HEK293 (cell line): ENCODE data around the gene ACAA2.
A peak's percentile ranks its signal among the peaks of the same experiment; 100 is the strongest.

Experiments used
- CTCF ChIA-PET: fragments of 350-600 bp; formaldehyde crosslinking; extraction: SDS; loops from one replicate; lab custom pipeline; 2021; ENCODE audit warnings: antibody characterized with exemption; lab: Yijun Ruan, JAX
- POLR2A ChIA-PET: fragments of 300-600 bp; formaldehyde crosslinking; extraction: SDS; loops from one replicate; lab custom pipeline; 2020; ENCODE audit warnings: antibody characterized with exemption, inconsistent platforms; lab: Yijun Ruan, JAX
- H3K27ac ChIP-seq: fragments of 200-500 bp; sonication (Bioruptor generic); 2 replicates; pipeline ENCODE4 v1.5.1; 2014; ENCODE audit warnings: low read depth, low read length, control low read depth, inconsistent platforms; ENCODE audit errors: extremely low read depth
- H3K36me3 ChIP-seq, 2 experiments: fragments of 200-500 bp in 1 of 2; sonication (Bioruptor generic) in 1 of 2; 1 replicate in 1 of 2; 2 replicates in 1 of 2; pipeline ENCODE4 v1.5.1; 2014 to 2017; ENCODE audit warnings: inconsistent platforms in 2 of 2, low read length in 2 of 2; ENCODE audit not compliant: control insufficient read depth in 2 of 2, insufficient read depth in 1 of 2
- H3K4me1 ChIP-seq: fragments of 200-500 bp; sonication (Bioruptor generic); 2 replicates; pipeline ENCODE4 v1.5.1; 2014; ENCODE audit warnings: mild to moderate bottlenecking, low read length, inconsistent platforms; ENCODE audit not compliant: control insufficient read depth, insufficient read depth
- H3K4me3 ChIP-seq: 2 replicates; pipeline ENCODE4 v1.5.1; 2011; ENCODE audit warnings: low read depth, mild to moderate bottlenecking, control low read depth, low read length, moderate library complexity
- H3K9me3 ChIP-seq: fragments of 200-500 bp; sonication (Bioruptor generic); 2 replicates; pipeline ENCODE4 v1.5.1; 2014; ENCODE audit warnings: low read depth, low read length, inconsistent platforms; ENCODE audit not compliant: control insufficient read depth, insufficient read depth
- GLIS1 ChIP-seq: fragments of 450-650 bp; formaldehyde crosslinking; IDR thresholded peaks from 2 replicates; pipeline ENCODE4 v1.5.1; 2016; ENCODE audit warnings: missing biosample characterization, missing genetic modification characterization
- KLF9 ChIP-seq: fragments of 450-650 bp; formaldehyde crosslinking; IDR thresholded peaks from 2 replicates; pipeline ENCODE4 v1.5.1; 2016; ENCODE audit warnings: missing biosample characterization, missing genetic modification characterization, low read depth
- TRIM28 ChIP-seq: IDR thresholded peaks from 2 replicates; pipeline ENCODE4 v1.6.1; 2011; ENCODE audit warnings: low read length, control low read depth, borderline replicate concordance
- ZFP41 ChIP-seq: fragments of 450-650 bp; formaldehyde crosslinking; IDR thresholded peaks from 2 replicates; pipeline ENCODE4 v1.5.1; 2016; ENCODE audit warnings: missing biosample characterization, missing genetic modification characterization, borderline replicate concordance
- ZNF23 ChIP-seq: fragments of 450-650 bp; formaldehyde crosslinking; IDR thresholded peaks from 2 replicates; pipeline ENCODE4 v1.5.1; 2016; ENCODE audit warnings: missing biosample characterization, missing genetic modification characterization, borderline replicate concordance
- ZNF311 ChIP-seq: fragments of 450-650 bp; formaldehyde crosslinking; IDR thresholded peaks from 2 replicates; pipeline ENCODE4 v1.5.1; 2017; ENCODE audit warnings: missing biosample characterization, missing genetic modification characterization, borderline replicate concordance
- ZNF335 ChIP-seq: fragments of 450-650 bp; formaldehyde crosslinking; conservative IDR thresholded peaks from 2 replicates; pipeline ENCODE4 v1.5.1; 2016; ENCODE audit warnings: missing biosample characterization, missing genetic modification characterization
- ZNF341 ChIP-seq: fragments of 450-650 bp; formaldehyde crosslinking; IDR thresholded peaks from 2 replicates; pipeline ENCODE4; 2016; ENCODE audit warnings: low read depth, missing biosample characterization, missing genetic modification characterization
- ZNF596 ChIP-seq: fragments of 450-650 bp; IDR thresholded peaks from 2 replicates; pipeline ENCODE4 v1.5.0; 2018; ENCODE audit warnings: missing biosample characterization, mild to moderate bottlenecking, missing genetic modification characterization, moderate library complexity
- ZNF626 ChIP-seq: fragments of 450-650 bp; sonication (Bioruptor Pico); formaldehyde crosslinking; IDR thresholded peaks from 2 replicates; pipeline ENCODE4 v1.5.1; 2018; ENCODE audit warnings: missing biosample characterization, missing genetic modification characterization, inconsistent platforms
- ZNF629 ChIP-seq: fragments of 450-650 bp; formaldehyde crosslinking; IDR thresholded peaks from 2 replicates; pipeline ENCODE4 v1.5.1; 2017; ENCODE audit warnings: missing biosample characterization, missing genetic modification characterization
- ZNF660 ChIP-seq: fragments of 450-650 bp; IDR thresholded peaks from 2 replicates; pipeline ENCODE4 v1.5.1; 2018; ENCODE audit warnings: missing biosample characterization, mild to moderate bottlenecking, missing genetic modification characterization
- TF ChIP-seq, protein P1 (sequence below): fragments of 450-650 bp; formaldehyde crosslinking; IDR thresholded peaks from 2 replicates; pipeline ENCODE4 v1.5.1; 2016; ENCODE audit warnings: missing biosample characterization, missing genetic modification characterization
- TF ChIP-seq, protein P2 (sequence below): fragments of 450-650 bp; formaldehyde crosslinking; IDR thresholded peaks from 2 replicates; pipeline ENCODE4 v1.5.1; 2016; ENCODE audit warnings: missing biosample characterization, missing genetic modification characterization
- TF ChIP-seq, protein P3 (sequence below): fragments of 450-650 bp; formaldehyde crosslinking; IDR thresholded peaks from 2 replicates; pipeline ENCODE4 v1.5.1; 2016; ENCODE audit warnings: missing biosample characterization, missing genetic modification characterization
- TF ChIP-seq, protein P4 (sequence below): fragments of 450-650 bp; IDR thresholded peaks from 2 replicates; pipeline ENCODE4 v1.5.1; 2018; ENCODE audit warnings: missing biosample characterization, missing genetic modification characterization
- TF ChIP-seq, protein P5 (sequence below): fragments of 450-650 bp; formaldehyde crosslinking; IDR thresholded peaks from 2 replicates; pipeline ENCODE4 v1.5.1; 2016; ENCODE audit warnings: missing biosample characterization, missing genetic modification characterization

ACAA2 gene

DNA sequence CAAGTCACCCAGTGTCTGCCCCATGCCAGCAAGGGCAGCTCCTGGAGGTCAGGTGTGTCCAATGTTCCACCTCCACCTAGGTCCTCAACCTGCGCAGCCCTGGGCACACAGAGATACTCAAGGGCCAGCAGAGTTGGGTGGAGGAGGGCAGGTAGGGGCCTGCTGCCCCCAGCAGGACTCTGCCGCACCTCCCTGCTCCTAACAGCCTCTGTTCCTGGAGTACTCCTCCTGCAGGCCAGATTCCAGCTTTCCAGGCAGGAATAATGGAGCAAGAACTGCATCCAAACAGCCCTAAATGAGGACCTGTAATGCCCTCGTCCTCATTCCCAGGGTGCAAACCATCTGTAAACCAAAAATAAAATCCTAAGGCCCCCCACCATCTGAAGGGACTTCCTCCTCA, 44.4 kb upstream of the ACAA2 start:
- ChIA-PET POLR2A (interaction anchor here (1.7 kb wide), 1 partner anchor 44 kb away, joined by 12 read pairs; the partner anchor contains the start of gene ACAA2), CTCF (interaction anchor here (0.5 to 10.8 kb wide), 29 partner anchors 10 to 737 kb away, joined by 3 to 169 read pairs (median 5); partner anchors contain the start of genes C18orf32 and LIPG)
- Histone ChIP-seq H3K27ac (no peak overlapping the region), H3K9me3 (no peaks in the 10 kb centered on the region), H3K36me3 (no peaks in the 10 kb centered on the region), H3K4me3 (no peak overlapping the region), H3K4me1 (peaks cover 4% of the 10 kb centered on the region)
- TF ChIP-seq, protein P1, sequence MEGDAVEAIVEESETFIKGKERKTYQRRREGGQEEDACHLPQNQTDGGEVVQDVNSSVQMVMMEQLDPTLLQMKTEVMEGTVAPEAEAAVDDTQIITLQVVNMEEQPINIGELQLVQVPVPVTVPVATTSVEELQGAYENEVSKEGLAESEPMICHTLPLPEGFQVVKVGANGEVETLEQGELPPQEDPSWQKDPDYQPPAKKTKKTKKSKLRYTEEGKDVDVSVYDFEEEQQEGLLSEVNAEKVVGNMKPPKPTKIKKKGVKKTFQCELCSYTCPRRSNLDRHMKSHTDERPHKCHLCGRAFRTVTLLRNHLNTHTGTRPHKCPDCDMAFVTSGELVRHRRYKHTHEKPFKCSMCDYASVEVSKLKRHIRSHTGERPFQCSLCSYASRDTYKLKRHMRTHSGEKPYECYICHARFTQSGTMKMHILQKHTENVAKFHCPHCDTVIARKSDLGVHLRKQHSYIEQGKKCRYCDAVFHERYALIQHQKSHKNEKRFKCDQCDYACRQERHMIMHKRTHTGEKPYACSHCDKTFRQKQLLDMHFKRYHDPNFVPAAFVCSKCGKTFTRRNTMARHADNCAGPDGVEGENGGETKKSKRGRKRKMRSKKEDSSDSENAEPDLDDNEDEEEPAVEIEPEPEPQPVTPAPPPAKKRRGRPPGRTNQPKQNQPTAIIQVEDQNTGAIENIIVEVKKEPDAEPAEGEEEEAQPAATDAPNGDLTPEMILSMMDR: peak; percentile 63; the same call in 1 of the 2 replicates
- TF ChIP-seq ZNF311 (tag by site-specific recombination): no peak

DNA sequence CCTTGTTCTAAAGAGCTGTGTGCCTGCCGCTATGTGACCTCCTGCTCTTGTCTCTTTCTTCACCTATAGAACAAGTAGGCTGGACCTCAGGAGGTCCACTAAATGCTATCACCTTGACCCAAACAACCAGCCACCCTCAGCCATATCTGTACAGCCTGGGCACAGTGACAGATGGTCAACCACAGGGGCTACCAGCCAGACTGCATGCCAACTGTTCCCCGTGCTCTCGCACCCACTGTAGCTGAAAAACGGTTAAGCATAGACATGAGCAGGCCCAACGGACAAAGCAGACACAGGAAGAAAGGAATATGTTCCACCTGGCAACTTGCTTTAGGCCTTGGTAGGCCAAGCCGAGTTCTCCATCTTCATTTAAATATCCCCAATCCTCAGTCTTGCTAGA, 43.2 kb upstream of the ACAA2 start:
- Histone ChIP-seq H3K4me3 (no peak overlapping the region), H3K27ac (no peak overlapping the region), H3K9me3 (no peaks in the 10 kb centered on the region), H3K36me3 (no peaks in the 10 kb centered on the region), H3K4me1 (peaks cover 4% of the 10 kb centered on the region)
- ChIA-PET POLR2A (no interaction called here), CTCF (interaction anchor here (0.6 to 10.8 kb wide), 4 partner anchors 73 to 411 kb away, joined by 3 to 169 read pairs (median 19); partner anchors contain the start of gene LIPG)
- TF ChIP-seq, protein P2, sequence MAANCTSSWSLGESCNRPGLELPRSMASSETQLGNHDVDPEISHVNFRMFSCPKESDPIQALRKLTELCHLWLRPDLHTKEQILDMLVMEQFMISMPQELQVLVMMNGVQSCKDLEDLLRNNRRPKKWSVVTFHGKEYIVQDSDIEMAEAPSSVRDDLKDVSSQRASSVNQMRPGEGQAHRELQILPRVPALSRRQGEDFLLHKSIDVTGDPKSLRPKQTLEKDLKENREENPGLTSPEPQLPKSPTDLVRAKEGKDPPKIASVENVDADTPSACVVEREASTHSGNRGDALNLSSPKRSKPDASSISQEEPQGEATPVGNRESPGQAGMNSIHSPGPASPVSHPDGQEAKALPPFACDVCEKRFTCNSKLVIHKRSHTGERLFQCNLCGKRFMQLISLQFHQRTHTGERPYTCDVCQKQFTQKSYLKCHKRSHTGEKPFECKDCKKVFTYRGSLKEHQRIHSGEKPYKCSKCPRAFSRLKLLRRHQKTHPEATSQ (tag by site-specific recombination): no peak

DNA sequence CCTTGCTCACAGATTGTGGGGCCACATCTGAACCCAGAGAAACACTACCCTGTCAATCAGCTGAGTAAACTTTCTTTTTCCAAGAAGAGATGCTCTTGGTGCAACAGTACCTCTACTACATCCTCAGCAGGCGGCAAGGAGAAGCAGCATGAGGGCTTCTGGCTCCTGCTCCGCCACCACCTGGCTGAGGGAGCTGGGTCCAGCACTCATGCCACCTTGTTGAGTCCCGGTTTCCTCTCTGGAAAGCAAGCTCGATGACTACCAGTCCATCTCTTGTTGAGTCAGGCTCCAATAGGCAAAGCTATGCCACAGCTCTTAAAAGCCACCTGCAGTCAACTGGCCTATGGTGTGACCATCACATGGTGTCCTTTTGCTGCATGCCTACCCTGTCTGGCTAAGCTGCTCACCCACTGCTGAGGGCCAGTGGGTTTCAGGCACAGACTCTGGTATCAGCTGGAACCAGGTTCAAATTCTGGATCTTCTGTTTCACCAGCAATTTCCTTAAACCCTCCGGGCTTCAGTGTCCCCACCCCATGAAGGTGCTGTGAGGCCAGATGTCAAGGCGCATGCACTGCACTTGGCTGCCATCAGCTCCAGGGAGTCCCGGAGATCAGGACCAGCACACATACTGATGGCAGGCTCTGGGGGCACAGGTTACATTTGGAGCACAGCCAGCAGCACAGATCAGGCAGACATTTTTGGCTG, 42.5 kb upstream of the ACAA2 start:
- peaks cover 4% of the 10 kb centered on the region for H3K4me1 ChIP-seq
- TF ChIP-seq ZFP41 (tag by site-specific recombination) (no peak), KLF9 (no peak), ZNF626 (no peak), TRIM28 (no peak), GLIS1 (tag by site-specific recombination) (no peak), ZNF341 (tag by site-specific recombination) (no peak), ZNF335 (tag by site-specific recombination) (no peak), ZNF596 (tag by site-specific recombination) (no peak), ZNF23 (tag by site-specific recombination) (no peak), ZNF629 (tag by site-specific recombination) (no peak), ZNF660 (tag by site-specific recombination) (no peak)
- TF ChIP-seq, protein P3, sequence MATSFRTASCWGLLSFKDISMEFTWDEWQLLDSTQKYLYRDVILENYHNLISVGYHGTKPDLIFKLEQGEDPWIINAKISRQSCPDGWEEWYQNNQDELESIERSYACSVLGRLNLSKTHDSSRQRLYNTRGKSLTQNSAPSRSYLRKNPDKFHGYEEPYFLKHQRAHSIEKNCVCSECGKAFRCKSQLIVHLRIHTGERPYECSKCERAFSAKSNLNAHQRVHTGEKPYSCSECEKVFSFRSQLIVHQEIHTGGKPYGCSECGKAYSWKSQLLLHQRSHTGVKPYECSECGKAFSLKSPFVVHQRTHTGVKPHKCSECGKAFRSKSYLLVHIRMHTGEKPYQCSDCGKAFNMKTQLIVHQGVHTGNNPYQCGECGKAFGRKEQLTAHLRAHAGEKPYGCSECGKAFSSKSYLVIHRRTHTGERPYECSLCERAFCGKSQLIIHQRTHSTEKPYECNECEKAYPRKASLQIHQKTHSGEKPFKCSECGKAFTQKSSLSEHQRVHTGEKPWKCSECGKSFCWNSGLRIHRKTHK (tag by site-specific recombination): no peak
- TF ChIP-seq, protein P4, sequence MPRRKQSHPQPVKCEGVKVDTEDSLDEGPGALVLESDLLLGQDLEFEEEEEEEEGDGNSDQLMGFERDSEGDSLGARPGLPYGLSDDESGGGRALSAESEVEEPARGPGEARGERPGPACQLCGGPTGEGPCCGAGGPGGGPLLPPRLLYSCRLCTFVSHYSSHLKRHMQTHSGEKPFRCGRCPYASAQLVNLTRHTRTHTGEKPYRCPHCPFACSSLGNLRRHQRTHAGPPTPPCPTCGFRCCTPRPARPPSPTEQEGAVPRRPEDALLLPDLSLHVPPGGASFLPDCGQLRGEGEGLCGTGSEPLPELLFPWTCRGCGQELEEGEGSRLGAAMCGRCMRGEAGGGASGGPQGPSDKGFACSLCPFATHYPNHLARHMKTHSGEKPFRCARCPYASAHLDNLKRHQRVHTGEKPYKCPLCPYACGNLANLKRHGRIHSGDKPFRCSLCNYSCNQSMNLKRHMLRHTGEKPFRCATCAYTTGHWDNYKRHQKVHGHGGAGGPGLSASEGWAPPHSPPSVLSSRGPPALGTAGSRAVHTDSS (tag by site-specific recombination): no peak
- TF ChIP-seq, protein P5, sequence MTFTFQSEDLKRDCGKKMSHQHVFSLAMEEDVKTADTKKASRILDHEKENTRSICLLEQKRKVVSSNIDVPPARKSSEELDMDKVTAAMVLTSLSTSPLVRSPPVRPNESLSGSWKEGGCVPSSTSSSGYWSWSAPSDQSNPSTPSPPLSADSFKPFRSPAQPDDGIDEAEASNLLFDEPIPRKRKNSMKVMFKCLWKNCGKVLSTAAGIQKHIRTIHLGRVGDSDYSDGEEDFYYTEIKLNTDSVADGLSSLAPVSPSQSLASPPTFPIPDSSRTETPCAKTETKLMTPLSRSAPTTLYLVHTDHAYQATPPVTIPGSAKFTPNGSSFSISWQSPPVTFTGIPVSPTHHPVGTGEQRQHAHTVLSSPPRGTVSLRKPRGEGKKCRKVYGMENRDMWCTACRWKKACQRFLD: no peak
- POLR2A ChIA-PET: no interaction called here

More for the DNA sequence above, 42.5 kb upstream of the ACAA2 start:
- H3K9me3 ChIP-seq: no peaks in the 10 kb centered on the region
- CTCF ChIA-PET: interaction anchor here (0.6 to 10.8 kb wide), 6 partner anchors 73 to 348 kb away, joined by 3 to 169 read pairs (median 4); no protein-coding TSS in a partner anchor
- no peak overlapping the region for H3K27ac ChIP-seq
- no peaks in the 10 kb centered on the region for H3K36me3 ChIP-seq
- H3K4me3 ChIP-seq: no peak overlapping the region
